GM19397 (cell line): ENCODE results near the gene DNMT3L.

Experiments used
- ATAC-seq: cut with Tn5 transposase; IDR thresholded peaks from one replicate; pipeline ENCODE4 v1.9.1; 2021; ENCODE audit warnings: mild to moderate bottlenecking, moderate library complexity; ENCODE audit not compliant: unreplicated experiment

The DNMT3L gene

GRCh38 chr21:44281801-44282200 lies 20.1 kb upstream of the DNMT3L start:
- no peak for ATAC-seq

GRCh38 chr21:44279354-44280260 lies 17.9 kb upstream of the DNMT3L start:
- no peak for ATAC-seq

GRCh38 chr21:44275041-44275440 lies 13.3 kb upstream of the DNMT3L start:
- ATAC-seq = no peak

GRCh38 chr21:44273046-44273445 lies 11.3 kb upstream of the DNMT3L start:
- no peak for ATAC-seq

- no peak for ATAC-seq
These were observed 10.7 kb upstream of the DNMT3L start for GRCh38 chr21:44272284-44272858.

GRCh38 chr21:44271558-44272283 lies 10.0 kb upstream of the DNMT3L start:
- no peak for ATAC-seq

GRCh38 chr21:44269090-44269489 lies 7.4 kb upstream of the DNMT3L start:
- ATAC-seq = no peak

GRCh38 chr21:44267655-44268142 lies 6.0 kb upstream of the DNMT3L start:
- no peak for ATAC-seq

- ATAC-seq = no peak
These were observed 4.1 kb upstream of the DNMT3L start for GRCh38 chr21:44265734-44266270.

GRCh38 chr21:44263768-44264167 lies 2.1 kb upstream of the DNMT3L start:
- no peak for ATAC-seq

- ATAC-seq = no peak
These were observed 1.6 kb upstream of the DNMT3L start for GRCh38 chr21:44263221-44263760.

- ATAC-seq = no peak
These were observed 800 bp upstream of the DNMT3L start for GRCh38 chr21:44262338-44263056.

- ATAC-seq = no peak
These were observed 686 bp downstream of the DNMT3L start for GRCh38 chr21:44260791-44261631.

GRCh38 chr21:44260066-44260465 lies 1.6 kb downstream of the DNMT3L start:
- no peak for ATAC-seq

- no peak for ATAC-seq
These were observed 2.5 kb downstream of the DNMT3L start for GRCh38 chr21:44259082-44259705.

GRCh38 chr21:44258056-44258725 lies 3.5 kb downstream of the DNMT3L start:
- ATAC-seq = no peak

GRCh38 chr21:44255511-44255981 lies 6.2 kb downstream of the DNMT3L start:
- ATAC-seq = no peak
